HG02981 (cell line): ENCODE data around the gene FGFRL1.
A peak's percentile ranks its signal among the peaks of the same experiment; 100 is the strongest.

ENCODE experiments used
- ATAC-seq: cut with Tn5 transposase; IDR thresholded peaks from one replicate; pipeline ENCODE4 v1.9.1; 2021; ENCODE audit warnings: mild to moderate bottlenecking, moderate library complexity; ENCODE audit not compliant: unreplicated experiment

FGFRL1 gene

DNA sequence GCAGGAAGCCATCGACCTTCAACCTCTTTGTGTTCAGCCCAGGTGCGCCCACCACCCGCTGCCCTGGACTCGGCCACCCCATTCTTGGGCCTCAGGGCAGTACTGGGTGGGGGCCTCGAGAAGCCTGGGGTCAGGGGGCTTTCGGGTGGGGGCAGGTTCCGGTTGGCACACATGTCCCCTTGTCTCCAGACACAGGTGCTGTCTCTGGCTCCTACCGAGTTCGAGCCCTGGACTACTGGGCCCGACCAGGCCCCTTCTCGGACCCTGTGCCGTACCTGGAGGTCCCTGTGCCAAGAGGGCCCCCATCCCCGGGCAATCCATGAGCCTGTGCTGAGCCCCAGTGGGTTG, 7.4 kb upstream of the FGFRL1 start:
- ATAC-seq = no peak

DNA sequence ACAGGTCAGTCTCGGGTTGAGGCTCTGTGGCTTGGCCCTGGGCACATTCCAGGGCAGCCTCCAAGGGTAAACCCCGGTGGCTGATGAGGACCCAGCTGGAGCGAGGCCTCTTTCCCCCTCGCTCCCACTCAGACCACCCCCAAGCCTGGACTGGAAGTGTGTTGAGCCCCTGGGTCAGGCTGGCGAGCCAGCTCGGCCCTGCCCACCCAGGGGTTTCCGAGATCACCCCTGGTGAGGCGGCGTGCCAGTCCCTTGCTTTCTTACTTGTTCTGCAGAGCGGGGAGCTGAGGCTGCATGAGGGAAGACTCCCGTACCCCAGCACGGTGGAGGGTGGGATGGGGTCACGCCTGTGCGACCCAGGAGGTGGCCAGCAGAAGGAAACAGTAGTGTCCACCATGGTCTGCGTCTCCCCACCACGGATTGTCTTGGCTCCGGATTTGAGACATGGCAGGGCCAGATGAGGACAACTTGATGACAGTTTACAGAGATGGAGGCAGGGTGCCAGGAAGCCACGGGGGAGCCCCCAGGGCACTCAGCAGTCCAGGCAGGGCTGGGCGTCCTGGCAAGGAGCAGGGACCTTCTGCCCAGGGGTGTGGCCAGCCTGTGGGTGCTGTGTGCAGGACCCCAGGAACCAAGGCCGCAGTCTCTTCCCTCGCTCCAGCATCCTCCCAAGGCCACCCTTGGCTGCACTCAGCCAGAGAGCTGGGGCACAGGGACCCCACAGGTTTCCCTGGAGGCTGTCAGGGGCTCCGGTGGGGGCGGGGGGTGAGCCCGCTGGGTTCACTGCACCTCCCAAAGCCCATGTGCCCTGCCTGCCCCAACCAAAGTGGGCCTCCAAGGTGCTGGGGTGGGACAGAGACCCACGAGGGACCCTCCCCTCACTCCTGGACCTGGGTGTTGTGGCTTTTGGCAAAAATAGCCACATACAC, 6.6 kb upstream of the FGFRL1 start:
- no peak for ATAC-seq

DNA sequence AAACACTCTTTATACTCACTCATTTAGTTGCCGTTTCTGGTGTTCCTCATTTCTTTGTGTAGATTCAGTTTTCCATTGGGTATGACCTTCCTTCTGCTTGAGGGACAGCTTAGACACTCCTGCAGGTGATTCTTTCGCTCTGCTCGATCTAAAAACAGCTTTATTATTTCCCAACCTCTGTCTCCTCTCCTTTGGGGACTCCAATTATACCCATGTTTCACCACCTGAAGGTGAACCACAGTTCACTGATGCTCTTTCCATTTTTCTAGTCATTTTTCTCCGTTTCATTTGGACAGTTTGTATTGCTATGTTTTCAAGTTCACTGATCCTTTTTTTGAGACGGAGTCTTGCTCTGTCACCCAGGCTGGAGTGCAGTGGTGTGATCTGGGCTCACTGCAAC, 4.6 kb upstream of the FGFRL1 start:
- no peak for ATAC-seq

DNA sequence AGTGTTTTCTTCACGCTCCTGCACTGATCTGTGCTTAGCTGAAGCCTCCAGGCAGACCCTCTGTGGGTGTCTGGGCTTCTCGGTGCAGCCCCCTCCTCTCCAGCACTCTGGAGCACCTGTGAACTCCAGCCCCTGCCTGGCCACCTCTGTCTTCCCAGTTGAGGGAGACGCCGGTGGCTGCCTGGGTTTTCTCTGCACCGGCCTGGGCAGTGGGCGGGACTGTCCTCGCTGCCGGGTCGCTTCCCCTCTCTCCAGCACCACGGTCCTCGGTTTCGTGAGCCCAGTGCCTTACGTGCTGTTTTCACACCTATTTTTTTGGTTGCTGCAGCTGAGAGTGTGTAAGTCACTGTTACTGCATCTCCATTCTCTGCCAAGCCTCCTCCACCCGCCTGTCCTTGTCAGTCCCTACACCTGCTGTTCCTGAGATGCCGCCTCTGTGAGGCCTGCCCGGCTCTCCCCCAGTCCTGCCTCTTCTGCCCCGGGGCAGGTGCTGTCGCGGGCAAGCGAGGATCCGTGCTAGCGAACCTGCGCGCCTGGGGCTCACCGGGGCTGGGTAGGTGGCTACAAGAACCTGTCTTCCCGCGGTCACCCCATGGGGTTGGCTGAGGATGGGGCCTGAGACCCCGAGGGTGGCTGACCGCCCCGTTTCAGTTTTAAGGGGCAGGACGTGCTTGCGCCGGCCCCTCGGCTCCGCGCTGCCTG, 2.4 kb upstream of the FGFRL1 start:
- no peak for ATAC-seq

DNA sequence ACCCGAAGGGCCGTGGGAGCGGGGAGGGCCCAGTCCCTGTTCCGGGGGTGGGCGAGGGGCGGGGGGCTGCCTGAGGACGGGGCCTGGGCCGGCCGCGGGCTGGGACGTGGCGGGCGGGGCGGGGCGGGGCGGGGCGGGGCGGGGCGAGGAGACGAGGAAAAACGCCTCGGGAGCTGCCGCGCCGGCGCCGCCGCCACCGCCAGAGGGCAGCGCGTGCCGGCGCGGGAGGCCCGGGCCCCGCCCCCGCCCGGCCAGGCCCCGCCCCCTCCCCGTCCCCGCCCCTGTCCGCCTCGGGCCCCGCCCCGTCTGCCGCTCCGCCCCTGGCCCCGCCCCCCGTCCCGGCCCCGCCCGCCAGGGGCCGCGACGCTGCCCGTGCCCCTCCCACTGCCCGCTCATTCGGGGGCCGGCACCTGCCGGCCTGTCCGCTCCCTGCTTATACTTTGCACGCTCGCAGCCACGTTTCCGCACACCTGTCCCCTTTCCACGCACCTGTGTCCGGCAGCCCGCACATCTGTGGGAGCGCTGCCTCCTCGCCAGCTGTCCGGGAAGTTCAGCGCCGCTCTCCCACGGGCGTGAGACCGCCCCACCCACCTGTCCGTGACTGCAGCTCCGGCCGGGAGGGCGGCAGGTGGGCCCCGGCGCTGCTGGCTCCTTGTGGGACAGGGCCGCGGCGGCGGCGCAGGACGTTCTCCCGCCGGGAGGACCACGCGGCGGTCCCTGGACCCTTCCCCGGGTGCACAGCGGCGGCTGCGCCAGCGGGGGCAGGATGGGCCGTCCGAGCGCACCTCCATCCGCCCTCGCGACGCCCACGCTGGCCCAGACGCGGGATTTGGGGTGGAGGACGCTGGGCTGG, 1.7 kb upstream of the FGFRL1 start:
- peak; percentile 39 for ATAC-seq

DNA sequence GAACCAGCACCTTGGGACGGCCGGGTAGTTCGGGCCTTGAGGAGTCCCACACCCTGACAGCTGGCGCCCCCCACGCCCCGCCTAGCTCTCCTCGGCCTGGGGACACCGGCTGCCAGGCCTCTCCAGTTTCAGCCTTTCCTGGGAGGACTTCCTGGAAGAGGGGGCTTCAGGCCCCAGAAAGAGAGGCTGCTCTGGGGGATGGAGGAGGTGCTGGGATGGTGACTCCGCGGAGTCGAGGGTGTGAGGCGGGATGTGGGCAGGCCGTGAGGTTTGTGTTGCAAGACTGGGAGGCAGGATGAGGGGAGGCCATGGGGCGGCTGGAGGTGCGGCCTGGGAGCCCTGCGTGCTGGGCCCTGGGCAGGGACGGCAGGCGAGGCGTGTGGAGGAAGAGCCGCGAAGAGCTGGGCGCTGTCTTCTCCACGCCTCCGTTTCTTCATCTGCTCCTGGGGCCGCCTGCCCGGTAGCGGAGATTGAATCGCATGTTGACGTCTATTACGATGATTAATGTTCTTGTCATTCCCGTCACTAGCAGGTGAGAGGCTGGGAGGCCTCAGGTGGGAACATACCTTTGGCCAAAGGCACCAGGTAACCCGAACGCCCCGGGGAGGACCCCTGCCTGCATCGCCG, 918 bp upstream of the FGFRL1 start:
- no peak for ATAC-seq

DNA sequence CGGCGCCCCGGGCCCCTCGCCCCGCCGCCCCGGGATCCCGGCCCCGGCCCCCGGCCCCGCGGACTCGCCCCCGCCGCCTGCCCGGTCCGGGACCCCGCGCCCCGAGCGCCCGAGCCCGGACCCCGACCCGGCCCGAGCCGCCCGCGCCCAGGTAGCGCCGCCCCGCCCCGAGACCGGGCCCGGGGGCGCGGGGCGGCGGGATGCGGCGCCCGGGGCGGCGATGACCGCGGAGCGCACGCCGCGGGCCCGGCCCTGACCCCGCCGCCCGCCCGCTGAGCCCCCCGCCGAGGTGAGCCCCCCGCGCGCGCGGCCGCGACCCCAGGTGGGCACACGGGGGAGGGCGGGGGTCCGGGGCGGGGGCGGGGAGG, 224 bp downstream of the FGFRL1 start:
- ATAC-seq = no peak

DNA sequence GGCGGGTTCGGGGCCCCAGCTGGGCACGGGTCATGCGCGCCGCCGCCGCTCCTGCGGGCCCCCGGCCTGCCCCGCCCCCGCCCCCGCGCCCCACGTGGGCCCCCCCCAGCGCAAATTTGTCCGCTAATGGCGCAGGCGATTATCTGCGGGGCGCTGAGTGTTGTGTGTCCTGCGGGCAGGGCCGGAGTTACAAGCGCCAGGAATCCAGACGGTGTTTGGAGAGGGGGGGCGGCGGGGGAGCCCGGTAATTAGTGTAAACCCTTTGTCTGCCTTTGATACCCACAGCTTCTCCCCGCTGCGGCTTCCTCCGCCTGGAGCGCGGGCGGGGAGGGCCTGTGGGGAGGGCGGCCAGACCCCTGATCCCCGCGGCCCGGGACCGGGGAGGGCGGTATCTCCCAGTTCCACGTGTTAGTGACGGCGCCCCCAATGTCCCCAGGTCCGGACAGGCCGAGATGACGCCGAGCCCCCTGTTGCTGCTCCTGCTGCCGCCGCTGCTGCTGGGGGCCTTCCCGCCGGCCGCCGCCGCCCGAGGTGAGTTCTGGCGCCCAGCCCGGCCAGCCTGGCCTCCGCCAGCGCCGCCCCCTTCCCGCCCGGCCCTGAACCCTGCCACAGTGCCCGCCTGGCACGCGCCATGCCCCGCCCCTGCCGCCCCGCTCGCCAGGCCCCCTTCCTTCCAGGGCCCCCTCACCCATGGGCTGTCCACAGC, 761 bp downstream of the FGFRL1 start:
- ATAC-seq = no peak

DNA sequence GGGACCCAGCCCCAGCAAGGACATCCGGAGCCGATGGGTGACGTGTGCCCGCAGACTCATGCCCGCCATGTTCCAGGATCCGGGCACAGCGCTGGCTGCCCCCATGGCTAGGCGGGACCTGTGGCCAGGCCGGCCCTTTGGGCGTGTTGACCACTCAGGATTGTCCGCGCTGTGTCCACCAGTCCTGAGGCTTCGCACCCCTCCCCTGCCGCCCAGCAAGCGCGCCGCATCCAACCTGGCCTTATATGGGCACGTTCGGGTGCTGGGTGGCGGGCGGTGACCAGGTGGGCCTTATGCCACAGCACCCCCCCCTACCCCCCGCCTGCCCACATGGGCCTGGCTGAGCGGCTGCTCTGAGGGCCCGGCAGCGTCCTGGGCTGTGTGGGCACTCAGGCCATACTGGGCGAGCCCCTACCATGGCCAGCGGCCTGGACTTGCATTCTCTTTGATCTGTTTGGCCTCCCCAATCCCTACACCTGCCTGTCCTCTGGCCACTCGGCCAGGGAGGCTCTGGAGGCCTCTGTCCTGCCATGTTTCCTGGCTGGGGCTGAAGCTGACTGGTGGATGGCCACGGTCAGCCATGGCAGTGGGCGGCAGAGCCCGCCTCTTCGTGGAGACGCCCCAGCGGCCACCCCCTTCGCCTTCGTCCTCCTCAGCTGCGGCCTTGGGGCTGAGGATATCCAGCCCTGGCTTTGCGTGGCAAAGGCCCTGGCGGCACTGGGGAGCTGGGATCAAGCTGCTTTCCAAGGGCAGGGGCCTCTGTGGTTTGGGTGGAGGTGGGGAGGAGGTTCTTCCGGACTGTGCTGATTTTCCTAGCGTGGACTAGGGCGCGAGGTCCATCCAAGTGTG, 2.0 kb downstream of the FGFRL1 start:
- ATAC-seq = no peak

DNA sequence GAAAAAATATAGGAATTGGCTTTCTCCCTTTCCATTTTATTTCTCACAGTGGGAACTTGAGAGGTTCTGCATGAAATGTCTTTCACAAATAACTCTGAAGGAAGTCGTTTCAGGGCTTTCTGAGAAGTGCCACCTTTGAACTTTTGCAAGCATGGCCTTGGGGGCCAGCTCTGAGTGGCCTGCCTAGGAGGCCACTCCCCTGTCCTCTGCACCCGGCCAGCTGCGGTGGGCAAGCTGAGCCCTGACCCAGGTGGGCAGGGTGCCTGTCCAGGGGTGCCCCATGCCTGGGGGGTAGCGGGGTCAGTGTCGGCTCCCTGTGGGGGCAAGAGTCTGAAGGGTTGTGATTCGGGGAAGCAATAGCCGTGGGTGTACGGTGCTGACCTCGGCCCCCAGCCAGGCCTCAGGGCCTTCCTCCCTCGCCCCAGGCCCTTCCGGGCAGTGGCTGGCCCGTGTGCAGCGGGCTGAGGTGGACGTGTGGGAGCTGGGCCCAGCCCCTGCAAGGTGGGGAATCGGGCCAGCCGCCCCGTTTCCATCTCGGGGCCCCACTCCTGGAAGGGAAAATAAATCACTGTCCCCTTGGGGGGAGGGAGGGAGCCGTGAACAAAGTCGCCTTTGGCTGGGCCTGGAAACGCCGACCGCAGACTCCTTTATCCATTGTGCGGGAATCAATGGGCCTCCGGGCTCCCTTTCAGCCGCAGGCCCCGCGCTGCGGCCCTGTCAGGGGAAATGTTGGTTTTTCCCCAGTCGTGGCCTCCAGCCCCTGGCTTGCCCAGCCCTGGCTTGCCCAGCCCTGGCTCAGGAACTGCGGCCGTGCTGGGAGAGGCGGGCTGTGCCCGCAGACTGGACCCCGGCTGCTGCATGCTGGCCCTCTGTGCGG, 3.1 kb downstream of the FGFRL1 start:
- ATAC-seq = no peak

DNA sequence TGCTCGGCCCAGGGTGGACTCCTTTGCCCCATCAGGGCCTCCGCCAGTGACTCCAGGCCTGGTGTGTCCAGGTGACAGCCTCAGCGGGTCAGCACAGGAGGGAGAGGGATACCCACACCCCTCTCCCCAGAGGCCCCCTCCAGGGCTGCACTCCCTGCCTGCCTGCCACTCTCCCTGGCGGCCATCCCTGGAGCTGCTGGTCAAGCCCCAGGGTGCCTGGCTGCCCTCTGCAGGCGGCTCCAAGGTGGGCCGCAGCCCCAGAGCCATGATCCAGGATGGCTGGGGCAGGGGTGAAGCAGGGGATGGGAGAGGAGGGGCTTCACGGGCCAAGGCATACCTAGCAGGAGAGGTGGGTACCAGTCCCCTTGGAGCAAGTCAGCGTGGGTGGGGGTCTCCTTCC, 3.8 kb downstream of the FGFRL1 start:
- ATAC-seq = no peak

DNA sequence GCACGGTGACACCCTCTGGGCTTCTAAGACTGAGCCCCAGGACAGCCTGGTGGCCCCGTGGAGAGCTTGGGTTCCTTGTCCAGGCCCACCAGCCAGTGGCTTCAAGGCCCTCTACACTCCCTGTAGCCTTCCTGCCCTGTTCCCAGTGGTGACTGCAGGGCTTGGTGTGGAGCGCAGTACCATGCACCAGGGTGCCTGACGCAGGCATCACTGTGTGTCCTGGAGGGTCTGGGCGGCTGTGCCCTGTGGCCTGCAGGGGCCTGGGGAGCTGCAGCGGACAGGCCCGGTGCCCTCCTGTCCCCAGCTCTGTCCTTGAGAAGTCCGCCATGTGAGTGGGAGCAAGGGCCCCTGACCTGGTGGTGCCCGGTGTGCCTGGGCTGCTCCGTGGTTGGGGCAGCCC, 4.3 kb downstream of the FGFRL1 start:
- no peak for ATAC-seq

DNA sequence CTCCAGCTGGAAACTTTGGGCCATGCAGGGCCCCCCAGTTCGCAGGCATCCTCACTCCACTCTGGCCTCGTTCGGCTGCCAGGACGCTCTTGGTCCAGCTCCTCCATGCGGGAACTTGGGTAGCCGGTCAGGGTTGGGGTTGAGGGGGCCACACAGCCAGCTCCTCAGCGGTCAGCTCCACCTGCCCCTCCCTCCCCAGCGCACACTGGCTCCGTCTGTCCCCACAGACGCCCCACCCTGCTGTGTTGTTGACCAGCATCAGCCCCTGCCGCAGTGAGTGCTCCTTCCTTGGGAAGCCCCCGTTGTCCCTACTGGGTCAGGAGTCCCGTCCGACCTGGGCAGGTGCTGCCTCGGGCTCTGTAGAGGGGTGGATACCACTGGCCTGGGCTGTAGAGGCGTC, 5.8 kb downstream of the FGFRL1 start:
- ATAC-seq = no peak

DNA sequence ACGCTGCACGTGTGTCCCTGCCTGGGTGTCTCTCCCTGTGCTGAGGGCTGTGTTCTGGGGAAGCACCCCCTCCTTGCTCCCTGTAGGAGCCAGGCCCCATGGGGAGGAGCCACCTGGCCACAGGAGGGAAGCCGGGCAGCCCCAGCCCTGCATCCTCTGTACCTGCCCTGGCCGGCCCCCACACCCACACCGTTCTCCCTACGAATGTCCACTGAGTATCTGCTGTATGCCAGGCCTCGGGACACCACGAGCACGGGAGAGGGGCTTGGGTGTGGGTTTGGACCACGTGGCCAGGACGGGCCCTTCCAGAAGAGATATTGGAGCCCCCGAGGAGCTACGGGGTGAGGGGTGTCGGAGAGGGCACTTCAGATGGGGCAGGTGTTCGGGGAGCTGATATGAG, 6.3 kb downstream of the FGFRL1 start:
- ATAC-seq = no peak

DNA sequence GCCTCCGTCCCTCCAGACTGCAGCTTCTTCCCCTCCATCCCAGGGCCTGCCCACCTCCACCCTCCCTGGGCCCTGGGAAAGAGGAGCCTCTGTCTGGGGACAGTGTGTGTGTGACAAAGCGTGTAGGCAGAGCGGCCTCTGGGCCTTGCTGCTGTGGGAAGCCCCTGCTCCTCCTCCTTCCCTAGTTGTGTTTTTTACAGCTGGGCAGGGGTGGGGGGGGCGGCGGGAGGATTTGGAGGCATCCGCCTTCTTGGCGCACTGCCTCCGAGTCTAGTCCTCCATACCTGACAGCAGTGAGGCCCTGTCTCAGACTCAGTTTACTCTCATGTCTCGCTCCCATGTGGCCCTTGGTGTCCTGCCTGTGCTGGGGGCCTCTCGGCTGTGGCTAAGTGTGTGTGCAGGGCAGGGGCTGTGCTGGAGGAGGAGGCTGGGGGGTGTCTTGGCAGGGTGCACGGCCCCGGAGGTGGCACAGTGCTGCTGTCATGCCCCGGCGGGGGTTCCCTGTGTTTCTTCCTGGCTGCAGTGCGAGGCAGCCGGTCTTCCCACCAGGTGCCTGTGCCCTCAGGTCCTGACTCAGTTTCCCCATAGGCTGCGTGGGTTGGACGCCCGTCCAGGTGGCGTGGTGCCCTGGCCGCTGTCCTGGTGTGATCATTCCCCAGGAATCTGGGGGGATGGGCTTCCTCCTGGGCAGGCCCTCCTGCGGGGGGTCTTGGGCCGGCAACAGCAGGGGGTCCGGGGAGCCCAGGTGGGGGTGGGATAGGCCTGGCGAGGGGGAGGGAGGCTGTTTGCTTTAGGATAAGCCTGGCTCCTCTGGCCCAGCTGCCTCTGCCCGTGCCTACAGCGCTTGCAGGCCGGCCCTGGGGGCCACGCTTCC, 7.0 kb downstream of the FGFRL1 start:
- no peak for ATAC-seq

DNA sequence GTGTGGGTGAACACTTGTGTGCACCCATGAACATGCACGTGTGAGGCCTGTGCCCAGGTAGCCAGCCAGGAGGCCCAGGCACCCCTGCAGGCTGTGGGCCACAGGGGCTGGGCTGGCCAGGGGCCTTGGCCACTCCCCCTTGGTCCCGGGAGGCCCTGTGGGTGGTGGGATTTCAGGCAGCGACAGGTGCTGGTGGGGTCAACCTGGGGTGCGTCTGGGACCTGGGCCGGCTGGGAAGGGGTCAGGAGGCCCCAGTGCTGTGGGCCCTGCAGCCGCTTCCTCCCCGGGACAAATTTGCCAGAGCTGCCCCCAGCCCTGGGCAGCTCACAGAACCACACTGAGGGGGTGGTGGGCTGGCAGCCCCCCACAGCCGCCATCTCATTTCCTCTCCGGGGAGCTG, 7.9 kb downstream of the FGFRL1 start:
- ATAC-seq = no peak

DNA sequence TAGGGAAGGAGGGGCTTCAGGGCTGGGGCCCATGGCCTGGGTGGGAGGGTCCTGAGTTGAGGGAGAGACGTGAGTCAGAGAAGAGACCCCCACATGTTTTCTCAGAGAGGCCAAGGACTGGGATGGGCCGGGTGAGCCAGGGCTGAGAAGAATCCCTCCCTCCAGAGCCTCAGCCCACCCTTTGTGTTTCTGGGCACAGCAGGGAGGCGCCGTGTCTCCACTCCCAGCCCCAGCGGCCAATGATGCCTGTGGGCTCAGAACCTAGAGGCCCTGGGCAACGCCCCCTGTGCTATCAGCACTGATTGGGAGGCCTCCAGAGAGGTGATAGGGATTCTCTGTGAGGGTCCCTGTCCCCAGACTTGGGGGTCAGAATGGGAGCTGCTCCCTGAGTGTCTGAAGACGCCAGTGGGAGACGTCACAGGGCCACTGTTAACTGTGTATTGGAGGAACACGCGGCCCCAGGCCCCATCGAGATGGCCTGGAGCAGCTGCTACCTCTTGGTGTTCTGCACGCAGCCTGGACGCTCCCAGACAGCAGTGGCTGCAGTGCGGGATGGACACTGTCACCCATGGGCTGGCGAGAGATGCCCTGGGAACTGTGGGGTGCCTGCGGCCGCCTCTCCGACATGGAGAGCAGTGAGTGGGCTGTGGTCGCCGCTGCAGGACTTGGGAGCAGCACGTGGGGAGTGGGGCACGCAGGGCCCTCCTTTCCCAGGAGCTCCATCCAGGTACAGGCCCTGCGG, 8.5 kb downstream of the FGFRL1 start:
- ATAC-seq = no peak
